Testis (tissue), 2 donors: ENCODE data around the gene GRWD1.

Experiments used
- CTCF ChIP-seq, 3 experiments: fragments of 450-650 bp in 2 of 3; fragments of 200-600 bp in 1 of 3; sonication (generic) in 1 of 3; IDR thresholded peaks; one replicate each; pipeline ENCODE4 v1.5.1; 2016 to 2019; ENCODE audit warnings: antibody characterized with exemption in 3 of 3, mild to moderate bottlenecking in 2 of 3, moderate library complexity in 1 of 3
- POLR2A ChIP-seq: fragments of 450-650 bp; IDR thresholded peaks from one replicate; pipeline ENCODE4 v1.6.1; 2017; ENCODE audit warnings: antibody characterized with exemption, mild to moderate bottlenecking, moderate library complexity

- TF ChIP-seq POLR2A, result no peak
- TF ChIP-seq CTCF (IDR thresholded peaks at IDR 0.05), result no peak
These were observed 55.2 kb downstream of the GRWD1 start for GRCh38 chr19:48500830-48501493.
